Measurements from ENCODE around the gene FAM199X.
"Not testable (repeated sequence)": the region's sequence is repeated elsewhere in the genome, so short reads cannot be mapped to it uniquely, and the experiment has no call there.

FAM199X gene

DNA sequence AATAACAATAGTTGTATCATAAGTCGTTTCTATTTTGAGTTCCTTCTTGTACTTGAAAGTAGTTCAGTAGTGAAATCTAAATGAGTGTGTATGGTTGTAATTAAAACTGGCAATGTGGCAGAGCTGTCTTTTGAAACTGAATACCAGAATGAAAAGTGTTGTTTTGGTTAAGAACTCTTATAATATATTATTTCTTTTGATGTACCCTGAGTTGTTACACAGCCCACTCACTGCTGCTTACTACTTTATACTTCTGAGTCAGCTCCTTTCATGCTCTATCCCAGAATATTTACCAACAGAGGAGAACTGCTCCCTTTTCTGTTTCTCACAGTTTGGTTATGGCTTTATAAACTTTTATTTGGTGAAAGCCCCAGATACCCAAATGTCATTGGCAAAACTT, 28.8 kb downstream of the FAM199X start:
- no peaks in the 10 kb centered on the region for H3K4me1 ChIP-seq (ENCODE audit: insufficient read depth, low read length)
- H3K9me3 ChIP-seq (ENCODE audit: insufficient read depth, low read depth, low read length), result no peaks in the 10 kb centered on the region
- no peak overlapping the region for H3K27ac ChIP-seq (ENCODE audit: low read length)

DNA sequence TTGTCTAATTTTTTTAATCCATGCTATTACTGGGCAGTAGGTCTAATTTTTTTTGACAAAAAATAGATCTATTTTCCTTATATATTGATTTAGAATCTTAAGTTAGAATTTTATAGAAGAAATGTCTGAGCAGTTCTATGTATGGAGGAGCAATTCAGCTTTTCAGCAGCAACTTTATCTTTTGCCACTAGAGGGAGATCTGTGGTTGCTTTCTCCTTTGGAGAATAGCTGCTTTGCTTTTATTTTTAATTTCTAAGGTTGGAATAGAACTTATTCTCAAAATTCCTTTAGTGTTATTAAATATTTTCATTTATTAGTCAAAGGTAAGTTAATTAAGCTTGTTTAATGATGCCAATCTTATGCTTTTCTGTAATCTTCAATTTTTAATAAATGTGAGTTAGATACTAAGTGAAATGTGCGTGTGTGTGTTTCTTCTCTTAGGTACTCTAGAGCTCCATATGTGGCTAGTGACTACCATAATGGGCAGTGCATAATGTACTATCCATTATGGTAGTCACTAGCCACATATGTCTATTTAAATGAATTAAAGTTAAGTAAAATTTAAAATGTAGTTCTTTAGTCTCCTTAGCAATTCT, 29.3 kb downstream of the FAM199X start:
- H3K36me3 ChIP-seq (ENCODE audit: insufficient read depth, low read depth, low read length), result peaks cover 5% of the 10 kb centered on the region; the same call in 1 of the 2 replicates
- H3K4me1 ChIP-seq (ENCODE audit: insufficient read depth, low read length), result no peaks in the 10 kb centered on the region
- H3K27ac ChIP-seq (ENCODE audit: low read length), result no peak overlapping the region
- no peaks in the 10 kb centered on the region for H3K9me3 ChIP-seq (ENCODE audit: insufficient read depth, low read depth, low read length)
- no peaks in the 10 kb centered on the region for H3K27me3 ChIP-seq (ENCODE audit: insufficient read depth, low read length)
- no peak overlapping the region for H3K9ac ChIP-seq (ENCODE audit: low read depth, low read length)
- no peak overlapping the region for H3K4me3 ChIP-seq (ENCODE audit: low read length)

More for the DNA sequence above, 28.8 kb downstream of the FAM199X start:
- Histone ChIP-seq H3K27me3 (ENCODE audit: insufficient read depth, low read length) (no peaks in the 10 kb centered on the region), H3K4me3 (ENCODE audit: low read length) (no peak overlapping the region), H3K9ac (ENCODE audit: low read depth, low read length) (no peak overlapping the region), H3K36me3 (ENCODE audit: insufficient read depth, low read depth, low read length) (peaks cover 11% of the 10 kb centered on the region; the same call in 1 of the 2 replicates)

DNA sequence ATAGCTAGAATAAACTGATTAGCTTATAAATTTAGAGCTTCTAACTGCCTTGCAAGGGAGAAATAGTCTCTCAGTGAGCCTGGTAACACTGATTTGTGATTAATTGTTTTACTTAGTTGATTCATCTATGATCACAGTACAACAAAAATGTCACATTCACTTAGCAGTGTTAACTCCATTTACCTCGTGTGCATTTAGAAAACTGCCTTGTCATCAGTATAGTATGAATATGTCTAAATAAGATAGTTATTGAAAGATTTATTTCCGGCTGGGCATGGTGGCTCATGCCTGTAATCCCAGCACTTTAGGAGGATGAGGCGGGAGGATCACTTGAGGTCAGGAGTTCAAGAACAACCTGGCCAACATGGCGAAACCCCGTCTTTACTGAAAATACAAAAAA, 39.3 kb downstream of the FAM199X start:
- Histone ChIP-seq H3K4me1 (ENCODE audit: insufficient read depth, low read length) (no peaks in the 10 kb centered on the region), H3K27me3 (ENCODE audit: insufficient read depth, low read length) (no peaks in the 10 kb centered on the region), H3K9me3 (ENCODE audit: insufficient read depth, low read depth, low read length) (no peaks in the 10 kb centered on the region), H3K9ac (ENCODE audit: low read depth, low read length) (no peak overlapping the region), H3K27ac (ENCODE audit: low read length) (no peak overlapping the region), H3K36me3 (ENCODE audit: insufficient read depth, low read depth, low read length) (no peaks in the 10 kb centered on the region), H3K4me3 (ENCODE audit: low read length) (no peak overlapping the region)

DNA sequence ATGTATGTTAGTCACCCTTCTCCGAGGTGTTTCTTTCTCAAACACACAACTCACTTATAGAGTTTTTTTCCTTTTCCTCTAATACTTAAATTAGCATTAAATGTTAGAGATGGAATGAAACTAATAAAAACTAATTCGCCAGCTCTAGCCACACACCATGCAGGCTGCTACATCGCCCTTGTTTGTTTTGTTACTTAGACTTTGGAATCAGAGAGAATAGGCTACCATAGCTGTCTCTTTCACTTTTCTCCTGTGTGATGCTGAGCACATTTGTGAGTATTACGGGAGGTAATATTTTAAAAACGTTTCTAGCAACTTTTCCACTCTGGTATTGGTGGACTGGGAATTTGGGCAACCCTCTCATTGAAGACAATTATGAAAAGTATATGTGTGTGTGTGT, 44.9 kb downstream of the FAM199X start:
- H3K9me3 ChIP-seq (ENCODE audit: insufficient read depth, low read depth, low read length), result no peaks in the 10 kb centered on the region
- no peak overlapping the region for H3K4me3 ChIP-seq (ENCODE audit: low read length)
- no peaks in the 10 kb centered on the region for H3K36me3 ChIP-seq (ENCODE audit: insufficient read depth, low read depth, low read length)
- no peaks in the 10 kb centered on the region for H3K27me3 ChIP-seq (ENCODE audit: insufficient read depth, low read length)
- no peak overlapping the region for H3K9ac ChIP-seq (ENCODE audit: low read depth, low read length)
- no peaks in the 10 kb centered on the region for H3K4me1 ChIP-seq (ENCODE audit: insufficient read depth, low read length)
- no peak overlapping the region for H3K27ac ChIP-seq (ENCODE audit: low read length)

DNA sequence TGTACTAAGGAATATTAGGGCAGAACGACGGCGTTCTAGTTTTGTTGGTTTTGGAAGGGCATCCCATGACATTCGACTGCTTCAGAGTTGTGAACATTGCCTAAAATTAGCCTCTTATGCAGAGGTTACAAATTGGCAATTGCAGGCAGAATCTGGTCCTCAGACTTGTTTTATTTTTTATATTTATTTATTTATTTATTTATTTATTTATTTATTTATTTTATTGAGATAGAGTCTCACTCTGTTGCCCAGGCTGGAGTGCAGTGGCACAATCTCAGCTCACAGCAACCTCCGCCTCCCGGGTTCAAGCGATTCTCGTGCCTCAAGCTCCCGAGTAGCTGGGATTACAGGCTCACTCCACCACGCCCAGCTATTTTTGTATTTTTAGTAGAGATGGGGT, 63.8 kb downstream of the FAM199X start:
- not testable (repeated sequence) for H3K9ac ChIP-seq (ENCODE audit: low read depth, low read length); H3K4me1 ChIP-seq (ENCODE audit: insufficient read depth, low read length); H3K27ac ChIP-seq (ENCODE audit: low read length); H3K27me3 ChIP-seq (ENCODE audit: insufficient read depth, low read length); H3K4me3 ChIP-seq (ENCODE audit: low read length); H3K9me3 ChIP-seq (ENCODE audit: insufficient read depth, low read depth, low read length); H3K36me3 ChIP-seq (ENCODE audit: insufficient read depth, low read depth, low read length)
